ENCODE data around the gene CTCF. TPM values are rescaled to one million over a fixed set of nuclear protein-coding genes. Genes with fewer than 3 reads are reported as not detected.

The CTCF gene, protein sequence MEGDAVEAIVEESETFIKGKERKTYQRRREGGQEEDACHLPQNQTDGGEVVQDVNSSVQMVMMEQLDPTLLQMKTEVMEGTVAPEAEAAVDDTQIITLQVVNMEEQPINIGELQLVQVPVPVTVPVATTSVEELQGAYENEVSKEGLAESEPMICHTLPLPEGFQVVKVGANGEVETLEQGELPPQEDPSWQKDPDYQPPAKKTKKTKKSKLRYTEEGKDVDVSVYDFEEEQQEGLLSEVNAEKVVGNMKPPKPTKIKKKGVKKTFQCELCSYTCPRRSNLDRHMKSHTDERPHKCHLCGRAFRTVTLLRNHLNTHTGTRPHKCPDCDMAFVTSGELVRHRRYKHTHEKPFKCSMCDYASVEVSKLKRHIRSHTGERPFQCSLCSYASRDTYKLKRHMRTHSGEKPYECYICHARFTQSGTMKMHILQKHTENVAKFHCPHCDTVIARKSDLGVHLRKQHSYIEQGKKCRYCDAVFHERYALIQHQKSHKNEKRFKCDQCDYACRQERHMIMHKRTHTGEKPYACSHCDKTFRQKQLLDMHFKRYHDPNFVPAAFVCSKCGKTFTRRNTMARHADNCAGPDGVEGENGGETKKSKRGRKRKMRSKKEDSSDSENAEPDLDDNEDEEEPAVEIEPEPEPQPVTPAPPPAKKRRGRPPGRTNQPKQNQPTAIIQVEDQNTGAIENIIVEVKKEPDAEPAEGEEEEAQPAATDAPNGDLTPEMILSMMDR
- total RNA-seq = 15.9 and 18.6 TPM in 2 replicates

DNA sequence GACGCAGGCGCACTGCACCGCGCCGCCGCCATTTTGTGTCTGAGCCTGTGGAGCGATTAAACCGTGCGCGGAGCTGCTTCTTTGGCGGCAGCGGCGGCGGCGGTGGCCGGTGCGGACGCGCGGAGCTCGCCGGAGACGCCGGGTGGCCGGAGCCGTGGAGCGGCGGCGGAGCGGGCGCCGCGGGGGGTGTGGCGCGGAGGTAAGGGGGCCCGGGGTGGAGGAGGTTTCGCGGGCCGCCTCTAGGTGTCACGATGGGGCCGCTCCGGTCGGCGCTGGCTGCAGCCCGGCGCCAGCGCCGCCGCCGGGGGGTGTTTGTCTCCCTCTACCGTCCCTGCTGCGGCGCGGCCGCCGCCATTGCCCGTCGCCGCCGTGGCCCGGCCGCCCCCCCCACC lies at the start of gene CTCF:
CTCF (plus strand) TSS at position 1 of the 392 bp plus-strand sequence. CDS start 48,307 bp downstream, outside the sequence.

DNA sequence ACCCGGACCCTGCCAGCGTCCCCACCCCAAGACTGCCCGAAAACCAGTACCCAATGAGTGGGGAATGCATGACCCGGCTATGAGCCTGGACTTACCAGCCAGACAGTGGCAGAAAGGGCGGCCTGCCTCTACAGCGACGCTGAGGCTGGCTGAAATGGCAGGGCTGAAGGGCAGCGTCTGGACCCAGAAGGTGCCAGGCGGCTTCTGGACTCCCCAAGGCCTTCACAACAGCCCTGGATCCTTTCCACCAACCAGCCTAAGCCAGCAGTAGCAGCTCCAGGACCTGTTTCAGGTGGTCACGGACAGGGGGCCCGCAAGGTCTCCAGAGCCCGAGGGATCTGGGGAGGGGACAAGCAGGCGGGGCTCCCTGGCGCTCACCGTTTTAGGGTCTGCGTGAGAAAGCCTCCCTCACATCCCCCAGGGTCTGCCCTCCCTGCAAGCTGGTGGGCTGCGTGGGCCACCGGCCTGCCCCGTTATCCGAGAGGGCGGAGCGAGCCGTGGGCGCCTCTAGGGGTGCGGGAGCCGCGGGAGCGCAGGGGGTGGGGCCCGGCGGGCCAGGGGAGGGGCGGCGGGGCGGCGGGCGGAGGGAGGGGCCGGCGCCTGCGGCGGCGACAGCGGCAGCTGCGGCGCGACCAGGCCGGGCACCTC lies 34.0 kb upstream of the CTCF start, which contains the start of gene RIPOR1:
RIPOR1 (plus strand) TSS at position 608 of the 648 bp plus-strand sequence. CDS start 9,618 bp downstream, outside the sequence.

DNA sequence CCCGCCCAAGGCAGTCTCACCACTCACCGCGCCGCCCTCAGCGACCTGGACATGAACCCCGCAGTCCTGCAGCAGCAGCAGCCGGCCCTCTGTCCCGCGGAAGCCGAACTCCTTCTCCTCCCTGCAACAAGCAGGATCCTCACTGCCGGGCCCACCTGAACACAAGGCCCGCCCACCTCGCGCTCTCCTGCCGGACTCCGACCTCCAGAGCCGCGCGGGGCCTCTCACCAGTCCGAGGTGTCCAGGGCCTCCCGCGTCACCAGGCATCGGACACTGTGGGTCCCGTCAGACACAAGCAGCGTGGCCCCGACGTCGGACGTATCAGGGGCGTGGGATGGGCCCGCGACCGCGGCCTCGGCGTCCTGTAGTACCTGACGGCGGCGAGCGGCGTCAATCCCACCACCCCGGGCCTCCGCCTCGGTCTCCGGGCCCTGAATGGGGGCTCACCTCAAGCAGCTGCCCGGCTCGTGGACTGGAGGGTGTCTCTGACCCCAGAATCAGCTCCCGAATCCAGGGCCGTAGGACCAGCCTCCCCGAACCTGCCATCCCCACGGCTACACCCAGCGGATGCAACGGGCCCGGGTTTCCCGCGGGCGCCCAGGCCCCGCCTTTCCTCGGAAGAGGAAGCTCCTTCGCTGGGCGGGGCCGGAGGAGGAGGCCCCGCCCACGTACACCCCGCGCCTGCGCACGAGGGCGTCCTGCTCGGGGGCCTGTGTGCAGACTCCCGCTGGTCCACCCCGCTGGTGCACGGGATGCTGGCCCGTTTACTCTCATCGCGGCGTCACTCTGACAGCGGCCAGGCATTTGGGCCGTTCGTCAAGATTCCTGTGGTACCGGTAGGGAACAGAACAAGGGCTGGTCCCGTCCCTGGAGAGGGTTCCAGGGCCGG lies 97.6 kb downstream of the CTCF start, which contains the start of gene ACD:
ACD (minus strand) TSS at position 586 of the 889 bp plus-strand sequence; CDS start at position 546, 40 bp downstream.

DNA sequence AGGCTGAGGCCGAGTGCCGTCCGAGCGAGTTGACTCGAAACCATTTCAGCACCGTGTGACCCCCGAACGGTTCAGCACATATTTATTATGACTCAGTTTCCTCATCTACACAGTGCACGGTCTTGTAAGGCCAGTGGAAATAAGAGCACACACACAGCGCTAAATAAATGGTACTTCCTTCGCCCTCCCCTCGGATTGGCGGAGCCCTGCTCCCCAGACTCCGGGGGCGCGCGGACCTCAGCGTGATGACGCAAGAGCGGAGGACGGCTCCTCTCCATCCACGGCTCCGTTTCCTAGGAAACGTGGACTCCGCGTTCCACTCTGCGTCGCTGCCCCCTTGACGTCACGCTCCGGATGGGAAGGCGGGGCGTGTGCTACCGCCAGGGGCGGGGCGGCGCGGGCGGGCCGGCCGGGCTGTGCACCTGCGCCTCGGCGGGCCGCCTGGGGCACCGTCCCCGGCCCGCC lies 98.3 kb downstream of the CTCF start, which contains the start of gene PARD6A:
PARD6A (plus strand) TSS at position 397 of the 465 bp plus-strand sequence. CDS start 79 bp downstream, outside the sequence.

DNA sequence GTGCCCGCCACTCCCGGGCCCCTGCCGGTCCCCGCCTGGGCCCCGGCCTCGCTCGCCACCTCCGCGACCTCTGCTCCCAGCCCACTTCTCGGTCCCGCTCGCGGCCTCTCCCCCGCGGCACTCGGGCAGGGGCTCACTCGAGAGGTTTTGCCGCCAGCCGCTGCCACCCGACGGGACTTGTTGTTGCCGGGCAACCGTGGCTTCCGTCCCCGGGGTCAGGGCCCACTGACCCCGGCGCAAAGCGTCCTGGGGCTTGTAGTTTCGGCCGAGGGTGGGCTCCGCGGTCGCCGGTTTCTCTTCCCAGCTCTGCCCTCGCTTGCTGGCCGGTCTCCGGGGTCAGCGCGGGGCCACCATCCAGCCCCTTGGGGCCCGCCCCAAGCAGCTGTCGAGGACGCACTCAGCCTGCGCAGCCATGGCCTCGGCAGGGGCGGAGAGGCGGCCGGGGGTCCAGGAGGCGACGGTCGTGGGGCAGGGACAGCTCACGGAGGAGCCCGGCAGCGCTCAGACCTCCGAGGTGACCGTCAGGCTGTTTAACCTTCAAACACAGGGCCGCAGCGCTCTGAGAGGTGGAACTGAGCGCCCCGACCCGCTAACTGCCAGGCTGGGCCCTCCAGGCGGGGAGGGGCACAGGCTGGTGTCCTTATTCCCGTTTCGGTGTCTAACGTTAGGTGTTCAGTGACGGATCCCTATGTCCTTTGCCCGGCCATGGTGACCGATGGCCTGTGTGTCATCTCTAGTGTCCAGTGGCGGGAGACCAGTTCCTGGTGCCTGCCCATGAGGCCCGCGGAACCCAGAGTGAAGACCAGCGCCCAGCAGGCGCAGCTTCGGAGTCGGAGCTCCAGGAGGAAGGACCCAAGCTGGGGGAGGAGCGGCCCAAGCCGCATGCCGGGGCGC lies 104.5 kb downstream of the CTCF start, which contains the start of the genes C16orf86 and ENKD1:
C16orf86 (plus strand) TSS at position 256 of the 894 bp plus-strand sequence; CDS start at position 413, 157 bp downstream.
ENKD1 (minus strand) TSS at position 192 of the 894 bp plus-strand sequence. CDS start 308 bp downstream, outside the sequence.

Other genes with a start within 250 kb of the CTCF start
- not detected in 2 replicates for gene KCTD19, start 235.8 kb upstream of the CTCF start, total RNA-seq
- gene LRRC36, start 235.7 kb upstream of the CTCF start, total RNA-seq = 0.31 TPM in 1 of 2 replicates, not detected in the other
- not detected in 2 replicates for gene TPPP3, start 169.0 kb upstream of the CTCF start, total RNA-seq
- gene ZDHHC1, start 146.0 kb upstream of the CTCF start, total RNA-seq = 4.4 and 6.2 TPM in 2 replicates
- gene HSD11B2, start 131.4 kb upstream of the CTCF start, total RNA-seq = 0.23 TPM in 1 of 2 replicates, not detected in the other
- gene ATP6V0D1, start 81.4 kb upstream of the CTCF start, total RNA-seq = 87.6 and 98.5 TPM in 2 replicates
- not detected in 2 replicates for gene AGRP, start 79.0 kb upstream of the CTCF start, total RNA-seq
- gene RIPOR1, start 33.7 kb upstream of the CTCF start, total RNA-seq = 19.0 and 35.3 TPM in 2 replicates
- gene CARMIL2, start 82.6 kb downstream of the CTCF start, total RNA-seq = 0.08 and 0.16 TPM in 2 replicates
- gene ACD, start 97.7 kb downstream of the CTCF start, total RNA-seq = 26.6 and 53.2 TPM in 2 replicates
- 0.19 and 3.1 TPM in 2 replicates for gene PARD6A, start 98.4 kb downstream of the CTCF start, total RNA-seq
- gene ENKD1, start 104.2 kb downstream of the CTCF start, total RNA-seq = 13.4 and 14.6 TPM in 2 replicates
- 1.9 and 2.0 TPM in 2 replicates for gene C16orf86, start 104.3 kb downstream of the CTCF start, total RNA-seq
- 14.8 and 18.4 TPM in 2 replicates for gene GFOD2, start 156.8 kb downstream of the CTCF start, total RNA-seq
- gene RANBP10, start 244.0 kb downstream of the CTCF start, total RNA-seq = 3.7 TPM in 2 replicates
- gene TSNAXIP1, start 244.4 kb downstream of the CTCF start, total RNA-seq = 0.30 TPM in 1 of 2 replicates, not detected in the other